ENCODE data around the gene STUB1.

STUB1 gene

GRCh38 chr16:662597-662996 is 17.6 kb upstream of the STUB1 start:
- Histone ChIP-seq H3K9me2 (replicated peaks; ENCODE audit: insufficient read depth, low read length) (no peaks in the 10 kb centered on the region), H3K79me2 (ENCODE audit: low read length) (no peaks in the 10 kb centered on the region), H3K4me1 (ENCODE audit: low read length) (peaks cover 12% of the 10 kb centered on the region), H4K20me1 (ENCODE audit: insufficient read depth, low read length) (no peaks in the 10 kb centered on the region), H3K9ac (ENCODE audit: low read length) (no peak overlapping the region), H3K36me3 (replicated peaks; ENCODE audit: insufficient read depth, low read length) (no peaks in the 10 kb centered on the region), H3K4me3 (ENCODE audit: low read length) (no peak overlapping the region), H3K9me3 (replicated peaks; ENCODE audit: insufficient read depth, low read length) (no peaks in the 10 kb centered on the region), H3F3A (ENCODE audit: insufficient read depth, low read length) (no peaks in the 10 kb centered on the region), H3K27me3 (replicated peaks; ENCODE audit: insufficient read depth, low read length) (no peaks in the 10 kb centered on the region), H2AFZ (ENCODE audit: low read length) (no peak overlapping the region), H3K4me2 (ENCODE audit: low read depth, low read length) (no peak overlapping the region), H3K27ac (ENCODE audit: low read length) (no peak overlapping the region)
- DNase-seq: no peak
- TF ChIP-seq EZH2 (optimal IDR thresholded peaks at IDR 0.05; ENCODE audit: low read depth, low read length) (no peak), CTCF (IDR thresholded peaks at IDR 0.05; ENCODE audit: low read length) (no peak), EZH2phosphoT487 (IDR thresholded peaks at IDR 0.05; ENCODE audit: low read length) (no peak)

GRCh38 chr16:666572-666971 is 13.6 kb upstream of the STUB1 start:
- Histone ChIP-seq H3K4me3 (ENCODE audit: low read length) (no peak overlapping the region), H3K9me2 (replicated peaks; ENCODE audit: insufficient read depth, low read length) (no peaks in the 10 kb centered on the region), H3K9ac (ENCODE audit: low read length) (no peak overlapping the region), H3K4me2 (ENCODE audit: low read depth, low read length) (no peak overlapping the region), H3F3A (ENCODE audit: insufficient read depth, low read length) (no peaks in the 10 kb centered on the region), H3K36me3 (replicated peaks; ENCODE audit: insufficient read depth, low read length) (no peaks in the 10 kb centered on the region), H3K27me3 (replicated peaks; ENCODE audit: insufficient read depth, low read length) (no peaks in the 10 kb centered on the region), H3K79me2 (ENCODE audit: low read length) (peaks cover 24% of the 10 kb centered on the region), H3K4me1 (ENCODE audit: low read length) (peaks cover 11% of the 10 kb centered on the region; the same call in 1 of the 2 replicates), H3K27ac (ENCODE audit: low read length) (no peak overlapping the region), H3K9me3 (replicated peaks; ENCODE audit: insufficient read depth, low read length) (no peaks in the 10 kb centered on the region), H4K20me1 (ENCODE audit: insufficient read depth, low read length) (no peaks in the 10 kb centered on the region), H2AFZ (ENCODE audit: low read length) (no peak overlapping the region)
- DNase-seq: no peak
- TF ChIP-seq CTCF (IDR thresholded peaks at IDR 0.05; ENCODE audit: low read length) (no peak), EZH2 (optimal IDR thresholded peaks at IDR 0.05; ENCODE audit: low read depth, low read length) (no peak), EZH2phosphoT487 (IDR thresholded peaks at IDR 0.05; ENCODE audit: low read length) (no peak)

- Histone ChIP-seq H2AFZ (ENCODE audit: low read length) (peak overlapping the region; percentile 46), H3K27ac (ENCODE audit: low read length) (peak overlapping the region; percentile 2; the same call in 1 of the 2 replicates), H3K9ac (ENCODE audit: low read length) (peak overlapping the region; percentile 12; the same call in 1 of the 2 replicates), H3K9me2 (replicated peaks; ENCODE audit: insufficient read depth, low read length) (no peaks in the 10 kb centered on the region), H3K36me3 (replicated peaks; ENCODE audit: insufficient read depth, low read length) (no peaks in the 10 kb centered on the region; the same call in 1 of the 2 replicates), H4K20me1 (ENCODE audit: insufficient read depth, low read length) (no peaks in the 10 kb centered on the region), H3K4me1 (ENCODE audit: low read length) (peaks cover 11% of the 10 kb centered on the region; the same call in 1 of the 2 replicates), H3K4me3 (ENCODE audit: low read length) (no peak overlapping the region), H3K4me2 (ENCODE audit: low read depth, low read length) (peak overlapping the region; percentile 29; the same call in 1 of the 2 replicates), H3K9me3 (replicated peaks; ENCODE audit: insufficient read depth, low read length) (no peaks in the 10 kb centered on the region), H3K79me2 (ENCODE audit: low read length) (peaks cover 24% of the 10 kb centered on the region), H3K27me3 (replicated peaks; ENCODE audit: insufficient read depth, low read length) (no peaks in the 10 kb centered on the region), H3F3A (ENCODE audit: insufficient read depth, low read length) (no peaks in the 10 kb centered on the region)
- DNase-seq: no peak
- TF ChIP-seq EZH2 (optimal IDR thresholded peaks at IDR 0.05; ENCODE audit: low read depth, low read length): no peak
- no peak for TF ChIP-seq CTCF (IDR thresholded peaks at IDR 0.05; ENCODE audit: low read length)
- no peak for TF ChIP-seq EZH2phosphoT487 (IDR thresholded peaks at IDR 0.05; ENCODE audit: low read length)
These were observed 13.0 kb upstream of the STUB1 start for GRCh38 chr16:667113-667779.

Data from MM.1S (cell line).